Pancreas (tissue), 10 donors: Measurements from ENCODE around the gene FLT1. TPM values are rescaled to one million over a fixed set of nuclear protein-coding genes. Genes with fewer than 3 reads are reported as not detected.

Source experiments
- ATAC-seq, 4 donors: fragments of 200-7000 bp; cut with Tn5 transposase; one replicate each; pipeline versions ENCODE4 v1.8.0 to v1.9.1; 2020; ENCODE audit warnings: mild to moderate bottlenecking in 4 of 4, moderate library complexity in 4 of 4
- DNase-seq, 6 donors: peaks; one replicate each; pipeline ENCODE4 v3.0.0-alpha.2; 2020
- FAIRE-seq: peaks from 2 replicates; lab custom pipeline; 2012; peaks lifted over from hg19 to GRCh38; lab: Jason Lieb, UNC
- H3K27ac ChIP-seq, 4 donors: fragments of 200-600 bp; sonication (generic); 1 replicate in 3 of 4; 2 replicates in 1 of 4; pipeline versions ENCODE4 v1.5.0 to v1.8.0; 2020
- H3K27me3 ChIP-seq, 4 donors: fragments of 200-600 bp; one replicate each; pipeline ENCODE4 v1.8.0; 2021
- H3K36me3 ChIP-seq, 3 donors: fragments of 200-600 bp; sonication (generic) in 1 of 3; one replicate each; pipeline versions ENCODE4 v1.5.0 to v1.8.0; 2020 to 2021
- H3K4me1 ChIP-seq, 3 donors: fragments of 200-600 bp; one replicate each; pipeline ENCODE4 v1.8.0; 2021
- H3K4me3 ChIP-seq, 4 donors: fragments of 200-600 bp; sonication (generic) in 2 of 4; one replicate each; pipeline versions ENCODE4 v1.5.0 to v1.8.0; 2020 to 2021
- H3K9me3 ChIP-seq, 4 donors: fragments of 200-600 bp; one replicate each; pipeline ENCODE4 v1.8.0; 2021
- CTCF ChIP-seq, 4 donors: fragments of 200-600 bp; sonication (generic) in 3 of 4; IDR thresholded peaks; one replicate each; pipeline versions ENCODE4 v1.5.0 to v1.8.0; 2021; ENCODE audit warnings: antibody characterized with exemption in 4 of 4
- WGBS, 2 donors: extraction: QIAGEN DNeasy Blood & Tissue Kit; methylation state at CpG; one replicate each; pipeline ENCODE4 v1.1.7; 2013; 5-methylcytosine and 5-hydroxymethylcytosine counted together
- intact Hi-C, 3 donors: fragments of 100-400 bp; cut with DNase I; formaldehyde crosslinking; loops; one replicate each; pipeline versions ENCODE4 v1.11.1 to v1.14.2; 2022
- polyA plus RNA-seq, 2 donors: library from polyadenylated mRNA; stranded (reverse); fragments of 200-250 nt; gene quantifications; one replicate each; pipeline ENCODE4 v1.2.3, GENCODE V29; 2013
- total RNA-seq, 6 donors: library from RNA; stranded (reverse); fragmentation: NEBNext Ultra II Directional in 4 of 6; extraction: Animal tissue kit (Norgen Biotek cat#: 25700) in 4 of 6; gene quantifications; one replicate each; pipeline versions ENCODE4 v1.2.1 to v1.2.4, GENCODE V29; 2021 to 2023
- donor health status: healthy with polysubstance abuse.
- donor health status: DM: no; HTN: no; CAD: no; lungs with moderate emphysema.
- donor health status: DM: no; HTN: no; CAD: no.
- donor health status: control.
- donor health status: control.
- donor health status: Bipolar disorder and iron deficiency.
- donor health status: DM: yes; HTN: yes; CAD: no.
- donor health status: DM: no; HTN: no; CAD: no.
- donor health status: DM: no; HTN: no; CAD: no.
- donor health status: DM: yes; HTN: yes; CAD: no.

Gene FLT1
- total and polyA plus RNA-seq, 8 donors, result 1.1 to 12.7 (median 8.1) TPM

DNA sequence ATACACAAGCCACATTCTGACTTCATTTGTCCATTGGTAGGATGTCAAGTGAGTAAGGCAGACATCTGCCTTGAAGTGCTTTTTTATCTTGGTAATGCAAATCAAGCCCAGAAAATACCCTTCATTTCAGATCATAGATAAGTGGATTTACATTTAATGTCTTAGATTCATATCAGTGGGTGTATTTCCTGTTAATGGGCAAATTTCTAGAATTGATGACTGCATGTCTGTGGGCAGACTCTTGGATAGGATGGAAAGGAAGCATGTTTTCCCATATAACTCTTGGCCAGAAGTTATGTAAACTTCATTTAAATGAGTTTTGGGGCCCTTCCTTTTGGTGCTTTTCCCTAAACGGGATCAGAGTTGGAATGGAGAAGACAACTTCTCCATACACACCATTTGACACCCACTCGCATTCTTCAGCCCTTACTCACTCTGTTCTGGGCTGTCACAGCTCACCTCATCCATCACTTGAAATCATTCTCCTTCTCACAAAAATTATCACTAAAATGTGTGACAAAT lies 154.6 kb downstream of the FLT1 start:
- no peak overlapping the region for H3K27ac ChIP-seq
- H3K9me3 ChIP-seq, result no peaks in the 10 kb centered on the region
- no peak for FAIRE-seq
- 57 to 58% methylated on average over 2 of the region's 2 CpGs for WGBS, 2 donors
- no peak for DNase-seq
- no peak overlapping the region for H3K4me3 ChIP-seq
- no peaks in the 10 kb centered on the region for H3K4me1 ChIP-seq
- H3K27me3 ChIP-seq, result peaks cover 0 to 5% (median 0%) of the 10 kb centered on the region in 4 donors
- intact Hi-C loops, result no loop called here
- TF ChIP-seq CTCF (IDR thresholded peaks at IDR 0.05), result no peak
- no peaks in the 10 kb centered on the region for H3K36me3 ChIP-seq
- no peak for ATAC-seq

DNA sequence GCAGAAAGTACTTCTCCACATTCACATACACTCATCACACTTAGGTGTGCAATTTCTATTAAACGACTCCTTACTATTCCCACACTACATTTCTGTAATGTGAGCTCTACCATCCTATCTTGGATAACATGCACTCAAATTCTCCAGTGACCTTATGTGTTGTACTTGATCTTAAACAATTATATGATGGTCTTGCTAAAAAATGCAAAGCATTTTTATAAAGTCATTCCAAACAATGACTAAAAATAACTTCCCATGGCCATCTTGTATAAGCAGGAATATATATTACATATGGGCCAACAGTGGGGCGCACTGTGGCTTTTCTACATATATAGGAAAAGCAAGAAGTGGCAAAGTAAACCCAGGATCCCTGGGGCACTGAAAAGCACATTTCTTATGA lies 155.5 kb downstream of the FLT1 start:
- FAIRE-seq, result no peak
- no peak for ATAC-seq
- Histone ChIP-seq H3K27me3 (peaks cover 0 to 5% (median 0%) of the 10 kb centered on the region in 4 donors), H3K9me3 (no peaks in the 10 kb centered on the region), H3K36me3 (no peaks in the 10 kb centered on the region), H3K4me1 (no peaks in the 10 kb centered on the region), H3K27ac (no peak overlapping the region), H3K4me3 (no peak overlapping the region)
- intact Hi-C loops, result no loop called here
- WGBS, 2 donors, result 74 to 83% methylated on average over 2 of the region's 2 CpGs
- DNase-seq, result no peak
- no peak for TF ChIP-seq CTCF (IDR thresholded peaks at IDR 0.05)

DNA sequence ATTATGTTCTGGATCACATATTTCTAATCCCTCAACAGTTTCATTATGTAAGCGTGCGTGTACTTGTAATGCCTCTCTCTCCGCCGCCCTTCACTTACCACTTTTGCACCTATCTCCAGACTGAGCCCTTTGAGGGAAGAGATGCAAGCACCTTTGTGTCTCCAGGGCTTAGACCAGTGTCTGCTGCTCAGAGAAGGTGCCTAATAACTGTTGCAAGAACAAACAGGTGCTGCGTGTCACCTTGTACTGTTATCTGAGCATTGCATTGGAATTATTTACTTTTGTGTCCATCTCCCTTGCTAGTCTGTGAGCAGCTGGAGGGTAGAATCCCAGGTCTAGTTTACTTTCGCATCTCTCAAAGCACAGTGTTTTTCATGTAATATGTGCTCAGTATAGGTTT lies 156.2 kb downstream of the FLT1 start:
- Histone ChIP-seq H3K27ac (no peak overlapping the region), H3K4me3 (no peak overlapping the region), H3K9me3 (no peaks in the 10 kb centered on the region), H3K27me3 (peaks cover 0 to 4% (median 0%) of the 10 kb centered on the region in 4 donors), H3K4me1 (no peaks in the 10 kb centered on the region), H3K36me3 (no peaks in the 10 kb centered on the region)
- 70 to 74% methylated on average over 6 of the region's 6 CpGs for WGBS, 2 donors
- intact Hi-C loops, result no loop called here
- no peak for ATAC-seq
- no peak for FAIRE-seq
- no peak for DNase-seq
- TF ChIP-seq CTCF (IDR thresholded peaks at IDR 0.05), result no peak

- FAIRE-seq, result no peak
Observed at GRCh38 chr13:28338006-28338574, 156.8 kb downstream of the FLT1 start.

More at GRCh38 chr13:28338006-28338574, 156.8 kb downstream of the FLT1 start:
- no peak overlapping the region for H3K27ac ChIP-seq
- no peaks in the 10 kb centered on the region for H3K4me1 ChIP-seq
- no peaks in the 10 kb centered on the region for H3K36me3 ChIP-seq
- DNase-seq, result no peak
- H3K9me3 ChIP-seq, result no peaks in the 10 kb centered on the region
- H3K27me3 ChIP-seq, result no peaks in the 10 kb centered on the region
- WGBS, 2 donors, result 70 to 71% methylated on average over 4 of the region's 4 CpGs
- no peak for TF ChIP-seq CTCF (IDR thresholded peaks at IDR 0.05)
- intact Hi-C loops, result no loop called here
- no peak overlapping the region for H3K4me3 ChIP-seq
- no peak for ATAC-seq
